Tongue (tissue), 2 donors: ENCODE data around the gene ID3. TPM values are rescaled to one million over a fixed set of nuclear protein-coding genes. Genes with fewer than 3 reads are reported as not detected.
"Not testable (repeated sequence)": the region's sequence is repeated elsewhere in the genome, so short reads cannot be mapped to it uniquely, and the experiment has no call there.

Experiments
- DNase-seq: peaks from one replicate; pipeline ENCODE4 v3.0.0-alpha.2; 2015
- total RNA-seq: library from RNA; depleted of rRNA; stranded (reverse); fragments of >200 nt; gene quantifications from one replicate; pipeline ENCODE4 v1.2.3, GENCODE V29; 2014

The ID3 gene
- total RNA-seq, 1 donor from 2014 or later: 51.6 TPM

GRCh38 chr1:23548704-23549143 lies 10.6 kb downstream of the ID3 start:
- DNase-seq: no peak

GRCh38 chr1:23546897-23547584 lies 12.3 kb downstream of the ID3 start:
- DNase-seq: no peak

DNA sequence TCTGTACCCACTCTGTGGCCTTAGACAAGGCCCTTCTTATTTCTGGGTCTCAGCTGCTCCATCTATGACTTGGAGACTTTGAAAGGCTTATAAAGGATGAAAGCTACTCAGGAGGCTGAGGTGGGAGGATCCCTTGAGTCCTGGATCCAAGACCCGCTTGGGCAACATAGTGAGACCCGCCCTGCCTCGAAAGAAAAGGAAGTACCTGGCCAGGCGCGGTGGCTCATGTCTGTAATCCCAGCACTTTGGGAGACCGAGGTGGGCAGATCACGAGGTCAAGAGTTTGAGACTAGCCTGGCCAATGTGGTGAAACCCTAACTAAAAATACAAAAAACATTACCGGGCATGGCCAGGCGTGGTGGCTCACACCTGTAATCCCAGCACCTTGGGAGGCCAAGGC lies 13.4 kb downstream of the ID3 start:
- DNase-seq: no peak

DNA sequence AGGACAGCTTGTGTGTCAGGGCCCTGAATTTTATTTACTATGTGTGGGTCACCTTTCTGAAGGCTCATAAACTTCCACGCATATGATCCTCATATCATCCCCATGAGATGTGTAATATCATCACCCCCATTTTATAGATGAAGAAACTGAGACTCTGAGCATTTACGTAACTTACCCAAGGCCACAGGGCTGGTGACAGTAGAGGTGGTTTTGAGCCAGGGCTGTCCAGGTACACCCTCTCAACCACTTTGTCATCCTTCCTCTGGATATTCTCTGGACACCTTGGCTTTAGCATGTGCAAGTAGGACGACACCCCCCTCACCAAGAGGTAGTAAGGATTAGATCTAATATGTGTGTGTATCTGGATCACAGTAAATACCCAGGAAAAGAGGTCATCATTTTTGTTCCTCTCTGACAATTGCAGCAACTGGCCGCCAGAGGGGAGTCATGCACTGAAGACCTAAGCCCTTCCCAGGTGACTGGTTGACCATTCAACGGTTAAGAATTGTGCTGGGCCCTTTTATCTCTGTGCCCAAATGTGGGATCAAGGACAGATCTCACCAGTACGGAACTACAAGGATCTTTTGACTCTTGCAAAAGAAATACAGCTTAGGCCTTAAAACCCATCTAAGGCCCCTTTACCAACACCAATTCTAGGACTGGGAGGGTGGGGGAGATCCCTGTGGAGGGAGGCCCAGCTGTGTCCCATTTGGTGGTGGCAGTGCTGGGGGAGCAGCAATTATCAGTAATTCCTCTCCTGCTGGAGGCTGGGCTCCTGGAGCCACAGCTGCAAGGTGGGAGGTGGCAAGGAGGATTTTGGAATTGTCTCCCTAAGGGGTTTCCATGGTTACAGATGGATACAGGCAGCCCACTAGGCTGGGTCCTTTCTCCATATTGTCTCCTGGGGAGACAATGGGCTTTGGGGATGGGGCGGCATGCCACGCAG lies 14.6 kb downstream of the ID3 start:
- peak; percentile 93 for DNase-seq

DNA sequence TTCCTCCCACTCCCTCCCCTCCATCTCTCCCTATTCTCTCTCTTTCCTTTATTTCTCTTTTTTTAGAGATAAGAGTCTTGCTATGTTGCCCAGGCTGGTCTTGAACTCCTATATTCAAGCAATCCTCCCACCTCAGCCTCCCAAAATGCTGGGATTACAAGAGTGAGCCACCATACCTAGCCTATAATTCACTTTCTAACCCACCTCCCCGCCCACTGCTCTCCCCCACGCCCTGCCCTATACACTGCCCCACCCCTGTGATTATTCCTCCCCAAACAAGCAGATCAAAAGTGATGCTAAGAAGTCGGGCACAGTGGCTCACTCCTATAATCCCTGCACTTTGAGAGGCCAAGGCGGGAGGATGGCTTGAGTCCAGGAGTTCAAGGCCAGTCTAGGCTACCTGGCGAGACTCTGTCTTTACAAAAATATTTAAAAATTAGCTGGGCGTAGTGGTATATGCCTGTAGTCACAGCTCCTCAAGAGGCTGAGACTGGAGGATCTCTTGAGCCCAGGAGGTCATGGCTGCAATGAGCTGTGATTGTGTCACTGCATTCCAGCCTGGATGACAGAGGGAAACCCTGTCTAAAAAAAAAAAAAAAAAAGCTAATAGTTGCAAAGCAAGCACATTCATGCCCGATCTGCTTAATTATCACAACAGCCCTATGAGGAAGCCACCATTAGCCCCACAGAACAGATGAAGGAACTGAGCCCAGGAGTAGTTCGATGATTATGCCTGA lies 15.4 kb downstream of the ID3 start:
- no peak for DNase-seq

DNA sequence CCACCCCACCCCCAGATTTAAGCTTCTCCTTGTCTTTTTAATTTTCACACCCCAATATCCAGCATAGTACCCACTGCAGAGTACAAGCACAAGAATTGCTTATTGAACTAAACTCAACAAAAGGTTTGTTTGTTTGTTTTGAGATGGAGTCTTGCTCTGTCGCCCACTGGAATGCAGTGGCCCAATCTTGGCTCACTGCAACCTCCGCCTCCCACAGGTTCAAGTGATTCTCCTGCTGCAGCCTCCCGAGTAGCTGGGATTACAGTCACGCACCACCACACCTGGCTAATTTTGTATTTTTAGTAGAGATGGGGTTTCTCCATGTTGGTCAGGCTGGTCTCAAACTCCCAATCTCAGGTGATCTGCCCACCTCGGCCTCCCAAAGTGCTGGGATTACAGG lies 16.4 kb downstream of the ID3 start:
- DNase-seq: not testable (repeated sequence)

DNA sequence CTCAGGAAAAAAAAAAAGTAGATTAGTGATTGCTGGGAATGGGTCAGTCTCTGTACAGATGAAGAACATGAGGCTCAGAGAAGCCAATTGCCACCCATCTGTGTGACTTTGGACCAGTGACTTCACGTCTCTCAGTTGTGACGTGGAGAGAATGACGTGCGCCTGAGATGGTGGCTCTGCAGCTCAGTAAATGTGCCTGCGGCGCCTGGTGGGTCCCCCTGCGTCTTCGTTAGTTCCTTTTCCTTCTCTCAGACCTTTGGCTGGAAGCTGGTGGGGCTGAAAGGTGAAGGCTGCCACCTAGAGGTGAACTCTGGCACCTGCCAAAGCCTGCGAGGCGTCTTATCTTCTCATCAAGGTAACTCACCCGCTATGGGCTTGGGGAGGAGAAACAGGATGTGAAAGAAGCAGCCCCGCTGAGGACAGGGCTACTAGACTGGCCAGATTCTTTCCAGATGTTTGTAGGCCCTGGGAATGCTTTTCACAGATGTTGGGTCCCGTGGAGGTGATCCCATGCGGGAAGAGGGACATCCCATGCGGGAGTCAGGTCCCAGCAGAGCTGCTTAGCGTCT lies 19.5 kb downstream of the ID3 start:
- DNase-seq: peak; percentile 95

GRCh38 chr1:23537296-23537973 lies 21.9 kb downstream of the ID3 start:
- no peak for DNase-seq

DNA sequence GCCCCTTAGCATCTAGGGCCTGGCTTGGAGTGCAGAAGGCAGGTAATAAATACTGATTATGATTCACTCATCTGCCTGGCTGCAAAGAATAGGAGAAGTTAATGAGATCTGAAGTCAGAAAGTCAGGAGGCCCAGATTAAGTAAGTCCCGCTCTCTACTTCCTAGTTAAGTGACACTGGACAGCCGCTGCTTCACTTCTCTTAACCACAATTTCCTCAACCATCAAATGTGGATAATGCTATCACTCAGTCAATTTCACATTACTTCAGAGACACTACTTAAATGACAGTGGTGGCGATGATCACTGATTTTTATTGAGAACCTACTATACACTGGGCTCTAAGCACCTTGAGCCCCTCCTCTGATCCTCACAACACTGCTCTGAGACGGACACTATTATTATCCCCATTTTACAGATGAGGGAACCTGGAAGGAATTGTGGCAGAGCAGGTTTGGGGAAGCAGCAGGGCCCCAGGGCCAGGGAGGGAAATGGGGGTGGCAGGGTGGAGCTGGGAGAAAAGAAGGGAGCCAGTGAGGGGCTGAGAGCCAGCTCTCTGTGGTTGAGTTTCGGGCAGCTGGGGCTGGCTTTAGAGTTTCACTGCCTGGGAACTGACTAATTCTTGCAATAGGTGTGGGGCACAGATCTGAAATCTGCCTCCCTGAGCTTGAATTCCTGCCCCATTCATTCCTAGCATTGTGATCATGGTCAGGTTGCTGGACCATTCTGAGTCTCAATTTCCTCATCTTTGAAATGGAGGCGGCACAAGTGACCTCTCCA lies 25.9 kb downstream of the ID3 start:
- no peak for DNase-seq

GRCh38 chr1:23531562-23532094 lies 27.7 kb downstream of the ID3 start:
- peak; percentile 34 for DNase-seq

- peak; percentile 95 for DNase-seq
Observed at GRCh38 chr1:23530747-23531561, 28.3 kb downstream of the ID3 start, which contains the start of gene E2F2. Gene E2F2 (minus strand): TSS chr1:23531233. CDS start chr1:23530793, 440 bp downstream.

DNA sequence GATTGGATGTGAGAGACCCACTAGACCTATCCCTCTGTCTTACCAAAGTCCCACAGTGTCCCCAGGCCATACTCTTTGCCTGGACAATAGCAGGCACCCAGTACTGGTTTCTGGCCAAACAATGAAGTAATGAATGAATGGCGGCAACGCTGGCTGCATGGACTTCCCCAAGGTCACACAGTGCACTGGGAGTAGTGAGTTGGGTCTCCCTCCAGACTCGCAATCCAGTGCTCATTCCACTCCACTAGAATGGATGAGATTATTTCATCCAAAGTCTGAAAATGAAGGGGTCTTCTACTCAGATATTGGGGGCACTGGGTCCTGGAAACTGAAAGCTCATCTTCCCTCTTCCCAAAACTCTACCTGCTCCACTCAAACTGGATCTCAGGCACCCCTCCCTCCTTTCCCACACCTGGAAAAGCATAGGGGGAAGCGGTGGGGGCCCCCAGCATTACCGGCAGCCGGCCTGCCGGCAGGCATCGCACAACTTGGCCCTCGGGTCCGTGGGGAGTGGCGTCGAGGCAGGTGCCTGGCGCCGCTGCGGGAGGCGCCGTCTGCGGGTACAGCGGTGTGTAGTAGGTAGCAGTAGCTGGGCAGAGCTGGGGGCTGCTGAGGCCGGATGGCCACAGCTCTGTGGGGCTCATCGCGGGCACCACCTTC lies 29.1 kb downstream of the ID3 start:
- no peak for DNase-seq

DNA sequence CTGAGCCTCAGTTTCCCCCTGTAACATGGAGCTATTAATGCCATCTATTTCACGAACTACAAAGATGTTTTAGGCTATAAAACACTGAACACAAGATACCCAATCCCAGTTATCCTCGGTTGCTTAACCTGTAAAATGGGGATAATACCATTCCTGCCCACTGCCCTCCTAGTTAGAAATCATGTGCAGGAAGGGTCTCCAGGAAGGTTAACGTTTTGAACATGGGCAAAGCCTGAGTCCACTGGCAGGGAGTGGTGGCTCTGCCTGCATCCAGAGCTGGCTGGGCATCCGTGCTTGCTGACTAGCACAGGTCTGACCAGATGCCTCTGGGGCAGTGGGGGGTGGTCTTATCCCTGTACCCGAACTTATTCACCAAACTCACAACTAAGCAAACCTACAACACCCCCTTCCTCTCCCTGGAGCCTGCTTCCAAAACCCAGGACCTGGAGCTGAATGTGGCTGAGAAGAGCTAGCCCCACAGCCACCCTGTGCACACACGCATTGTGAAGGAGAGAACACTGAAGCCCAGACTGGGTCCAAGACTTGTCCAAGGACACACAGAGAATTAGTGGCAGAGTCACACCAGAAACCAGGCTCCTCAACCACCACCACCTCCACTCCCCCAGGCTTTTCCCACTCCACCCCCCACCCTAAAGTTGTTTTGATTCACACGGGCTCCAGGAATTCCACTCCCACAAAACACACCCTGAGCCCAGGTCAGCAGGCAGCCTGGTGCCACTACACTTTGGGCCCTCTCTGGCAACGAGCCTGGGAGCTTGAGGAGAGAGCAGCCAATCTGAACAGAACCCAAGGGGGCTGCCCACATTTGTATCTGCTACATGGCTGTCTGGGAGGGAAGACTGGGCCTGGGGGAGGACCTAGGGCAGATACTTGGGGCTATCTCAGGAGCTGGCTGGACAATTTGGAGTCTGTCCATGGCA lies 29.9 kb downstream of the ID3 start:
- DNase-seq: no peak

DNA sequence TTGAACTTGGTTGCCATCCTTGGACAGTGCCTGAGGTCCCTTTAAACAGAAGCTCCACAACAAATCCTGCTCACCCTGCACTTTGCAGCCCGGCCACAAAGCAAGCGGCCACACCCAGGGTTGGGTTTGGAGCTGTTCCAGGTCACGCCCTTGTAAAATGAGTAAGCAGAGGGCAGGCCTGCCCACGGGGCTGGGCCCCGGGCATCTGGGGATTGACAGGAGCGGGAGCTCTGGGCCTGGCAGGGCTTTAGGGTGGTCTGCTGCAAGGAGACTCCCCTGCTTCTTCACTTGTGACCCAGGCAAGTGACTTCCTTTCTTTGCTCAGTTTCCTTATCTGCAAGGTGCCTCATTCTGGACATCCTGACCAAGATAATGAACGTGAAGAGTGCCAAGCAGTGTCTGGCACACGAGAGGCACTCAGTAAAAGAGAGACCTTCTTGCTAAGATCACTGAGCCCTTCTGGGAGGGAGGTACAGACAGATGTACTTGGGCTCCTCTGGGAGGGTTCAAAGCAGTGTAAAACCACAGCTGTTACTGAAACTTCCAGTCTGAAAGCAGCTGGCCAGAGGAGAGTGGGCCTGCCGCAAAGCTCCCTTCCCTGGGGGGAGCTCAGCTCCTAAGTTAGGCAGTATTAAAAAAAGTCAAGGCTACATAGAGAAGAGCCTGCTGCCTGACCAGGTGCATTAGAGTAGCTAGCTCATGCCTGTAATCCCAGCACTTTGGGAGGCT lies 30.9 kb downstream of the ID3 start:
- peak; percentile 97 for DNase-seq

GRCh38 chr1:23527900-23528249 lies 31.4 kb downstream of the ID3 start:
- no peak for DNase-seq

DNA sequence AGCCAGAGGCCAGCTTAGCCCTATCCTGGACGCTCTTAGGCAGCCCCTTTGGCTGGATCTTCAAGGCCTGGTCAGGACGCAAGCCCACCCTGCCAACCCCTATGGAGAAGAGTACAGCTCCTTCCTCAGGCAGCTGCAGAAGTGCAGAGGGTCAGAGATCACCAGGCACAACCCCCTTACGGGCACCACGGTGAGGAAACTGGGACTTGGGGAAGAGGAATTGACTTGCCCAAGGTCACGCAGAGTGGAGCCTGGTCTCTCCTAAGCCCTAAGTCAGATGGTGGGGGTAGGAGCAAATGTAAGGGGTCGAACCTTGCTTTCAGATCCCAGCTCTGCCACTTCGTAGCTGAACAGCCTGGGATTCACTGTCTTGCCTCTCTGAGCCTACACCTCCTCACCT lies 31.9 kb downstream of the ID3 start:
- DNase-seq: no peak

- DNase-seq: no peak
Observed at GRCh38 chr1:23526329-23527041, 32.8 kb downstream of the ID3 start.
